Measurements from ENCODE around the gene APOD.
"Not testable (repeated sequence)": the region's sequence is repeated elsewhere in the genome, so short reads cannot be mapped to it uniquely, and the experiment has no call there.

DNA sequence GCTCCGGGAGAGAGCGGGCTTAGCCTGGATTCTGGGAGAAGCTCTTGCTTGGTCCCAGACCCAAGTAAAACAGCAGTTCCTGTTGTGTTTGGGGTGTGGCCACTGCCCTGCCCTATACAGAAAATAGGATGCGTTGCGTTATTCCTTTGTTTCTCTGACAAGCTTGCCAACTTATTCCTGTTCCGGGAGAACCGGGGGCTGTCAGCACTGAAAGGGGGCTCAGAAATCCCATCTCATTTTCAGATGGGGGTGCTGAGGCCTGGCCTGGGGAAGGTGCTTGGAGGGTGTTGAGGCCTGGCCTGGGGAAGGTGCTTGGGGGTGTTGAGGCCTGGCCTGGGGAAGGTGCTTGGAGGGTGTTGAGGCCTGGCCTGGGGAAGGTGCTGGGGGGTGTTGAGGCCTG lies 38.3 kb upstream of the APOD start:
- TF ChIP-seq, protein P1, sequence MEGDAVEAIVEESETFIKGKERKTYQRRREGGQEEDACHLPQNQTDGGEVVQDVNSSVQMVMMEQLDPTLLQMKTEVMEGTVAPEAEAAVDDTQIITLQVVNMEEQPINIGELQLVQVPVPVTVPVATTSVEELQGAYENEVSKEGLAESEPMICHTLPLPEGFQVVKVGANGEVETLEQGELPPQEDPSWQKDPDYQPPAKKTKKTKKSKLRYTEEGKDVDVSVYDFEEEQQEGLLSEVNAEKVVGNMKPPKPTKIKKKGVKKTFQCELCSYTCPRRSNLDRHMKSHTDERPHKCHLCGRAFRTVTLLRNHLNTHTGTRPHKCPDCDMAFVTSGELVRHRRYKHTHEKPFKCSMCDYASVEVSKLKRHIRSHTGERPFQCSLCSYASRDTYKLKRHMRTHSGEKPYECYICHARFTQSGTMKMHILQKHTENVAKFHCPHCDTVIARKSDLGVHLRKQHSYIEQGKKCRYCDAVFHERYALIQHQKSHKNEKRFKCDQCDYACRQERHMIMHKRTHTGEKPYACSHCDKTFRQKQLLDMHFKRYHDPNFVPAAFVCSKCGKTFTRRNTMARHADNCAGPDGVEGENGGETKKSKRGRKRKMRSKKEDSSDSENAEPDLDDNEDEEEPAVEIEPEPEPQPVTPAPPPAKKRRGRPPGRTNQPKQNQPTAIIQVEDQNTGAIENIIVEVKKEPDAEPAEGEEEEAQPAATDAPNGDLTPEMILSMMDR (IDR thresholded peaks at IDR 0.05 in 2 of 3, conservative IDR thresholded peaks at IDR 0.05 in 1 of 3; ENCODE audit: insufficient read depth in 2 of 3, low read depth in 1 of 3, low read length in 3 of 3) = not testable (repeated sequence)
- TF ChIP-seq, protein P2, sequence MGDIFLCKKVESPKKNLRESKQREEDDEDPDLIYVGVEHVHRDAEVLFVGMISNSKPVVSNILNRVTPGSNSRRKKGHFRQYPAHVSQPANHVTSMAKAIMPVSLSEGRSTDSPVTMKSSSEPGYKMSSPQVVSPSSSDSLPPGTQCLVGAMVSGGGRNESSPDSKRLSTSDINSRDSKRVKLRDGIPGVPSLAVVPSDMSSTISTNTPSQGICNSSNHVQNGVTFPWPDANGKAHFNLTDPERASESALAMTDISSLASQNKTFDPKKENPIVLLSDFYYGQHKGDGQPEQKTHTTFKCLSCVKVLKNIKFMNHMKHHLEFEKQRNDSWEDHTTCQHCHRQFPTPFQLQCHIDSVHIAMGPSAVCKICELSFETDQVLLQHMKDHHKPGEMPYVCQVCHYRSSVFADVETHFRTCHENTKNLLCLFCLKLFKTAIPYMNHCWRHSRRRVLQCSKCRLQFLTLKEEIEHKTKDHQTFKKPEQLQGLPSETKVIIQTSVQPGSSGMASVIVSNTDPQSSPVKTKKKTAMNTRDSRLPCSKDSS (IDR thresholded peaks at IDR 0.05; ENCODE audit: low read depth, partially characterized antibody) = not testable (repeated sequence)
- TF ChIP-seq, protein P3, sequence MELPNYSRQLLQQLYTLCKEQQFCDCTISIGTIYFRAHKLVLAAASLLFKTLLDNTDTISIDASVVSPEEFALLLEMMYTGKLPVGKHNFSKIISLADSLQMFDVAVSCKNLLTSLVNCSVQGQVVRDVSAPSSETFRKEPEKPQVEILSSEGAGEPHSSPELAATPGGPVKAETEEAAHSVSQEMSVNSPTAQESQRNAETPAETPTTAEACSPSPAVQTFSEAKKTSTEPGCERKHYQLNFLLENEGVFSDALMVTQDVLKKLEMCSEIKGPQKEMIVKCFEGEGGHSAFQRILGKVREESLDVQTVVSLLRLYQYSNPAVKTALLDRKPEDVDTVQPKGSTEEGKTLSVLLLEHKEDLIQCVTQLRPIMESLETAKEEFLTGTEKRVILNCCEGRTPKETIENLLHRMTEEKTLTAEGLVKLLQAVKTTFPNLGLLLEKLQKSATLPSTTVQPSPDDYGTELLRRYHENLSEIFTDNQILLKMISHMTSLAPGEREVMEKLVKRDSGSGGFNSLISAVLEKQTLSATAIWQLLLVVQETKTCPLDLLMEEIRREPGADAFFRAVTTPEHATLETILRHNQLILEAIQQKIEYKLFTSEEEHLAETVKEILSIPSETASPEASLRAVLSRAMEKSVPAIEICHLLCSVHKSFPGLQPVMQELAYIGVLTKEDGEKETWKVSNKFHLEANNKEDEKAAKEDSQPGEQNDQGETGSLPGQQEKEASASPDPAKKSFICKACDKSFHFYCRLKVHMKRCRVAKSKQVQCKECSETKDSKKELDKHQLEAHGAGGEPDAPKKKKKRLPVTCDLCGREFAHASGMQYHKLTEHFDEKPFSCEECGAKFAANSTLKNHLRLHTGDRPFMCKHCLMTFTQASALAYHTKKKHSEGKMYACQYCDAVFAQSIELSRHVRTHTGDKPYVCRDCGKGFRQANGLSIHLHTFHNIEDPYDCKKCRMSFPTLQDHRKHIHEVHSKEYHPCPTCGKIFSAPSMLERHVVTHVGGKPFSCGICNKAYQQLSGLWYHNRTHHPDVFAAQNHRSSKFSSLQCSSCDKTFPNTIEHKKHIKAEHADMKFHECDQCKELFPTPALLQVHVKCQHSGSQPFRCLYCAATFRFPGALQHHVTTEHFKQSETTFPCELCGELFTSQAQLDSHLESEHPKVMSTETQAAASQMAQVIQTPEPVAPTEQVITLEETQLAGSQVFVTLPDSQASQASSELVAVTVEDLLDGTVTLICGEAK (IDR thresholded peaks at IDR 0.05) = not testable (repeated sequence)
- TF ChIP-seq, protein P3 (CRISPR knock-in tag; IDR thresholded peaks at IDR 0.05) = not testable (repeated sequence)
- not testable (repeated sequence) for TF ChIP-seq MTF1 (CRISPR knock-in tag; IDR thresholded peaks at IDR 0.05; ENCODE audit: borderline replicate concordance); PML (IDR thresholded peaks at IDR 0.05; ENCODE audit: low read length); CREB1 (IDR thresholded peaks at IDR 0.05); CREB1 (CRISPR knock-in tag; IDR thresholded peaks at IDR 0.05); EZH2 (IDR thresholded peaks at IDR 0.05; ENCODE audit: borderline replicate concordance, low read depth, low read length)
